GM23338 (cell line): ENCODE data around the gene KRT78. TPM values are rescaled to one million over a fixed set of nuclear protein-coding genes. Genes with fewer than 3 reads are reported as not detected.
A peak's percentile ranks its signal among the peaks of the same experiment; 100 is the strongest.

Source experiments
- ATAC-seq: fragments of 200-7000 bp; cut with Tn5 transposase; 3 replicates; pipeline ENCODE4 v1.9.1; 2020
- DNase-seq: peaks from one replicate; pipeline ENCODE4 v3.0.0-alpha.2; 2015; ENCODE audit warnings: low spot score
- H2AFZ ChIP-seq: fragments of 200-600 bp; sonication (generic); 2 replicates; pipeline ENCODE4 v1.8.0; 2016; ENCODE audit warnings: antibody characterized with exemption, mild to moderate bottlenecking, moderate library complexity
- H3F3A ChIP-seq: fragments of 200-600 bp; sonication (generic); replicated peaks from 2 replicates; pipeline ENCODE4 v1.8.0; 2017; ENCODE audit warnings: antibody characterized with exemption, mixed run types, low read depth
- H3K27ac ChIP-seq: fragments of 200-600 bp; sonication (generic); 2 replicates; pipeline ENCODE4 v1.6.1; 2016; ENCODE audit warnings: low read depth
- H3K27me3 ChIP-seq: fragments of 200-600 bp; sonication (generic); 2 replicates; pipeline ENCODE4 v1.8.0; 2016; ENCODE audit warnings: mild to moderate bottlenecking, mixed run types, moderate library complexity; ENCODE audit not compliant: insufficient read depth
- H3K36me3 ChIP-seq: fragments of 200-600 bp; sonication (generic); 2 replicates; pipeline ENCODE4 v1.8.0; 2016; ENCODE audit warnings: mild to moderate bottlenecking; ENCODE audit not compliant: insufficient read depth
- H3K4me1 ChIP-seq: fragments of 200-600 bp; sonication (generic); 2 replicates; pipeline ENCODE4 v1.8.0; 2016; ENCODE audit warnings: mild to moderate bottlenecking, moderate library complexity; ENCODE audit not compliant: insufficient read depth
- H3K4me2 ChIP-seq: fragments of 200-600 bp; sonication (generic); 2 replicates; pipeline ENCODE4 v1.7.1; 2017; ENCODE audit warnings: mixed run types
- H3K4me3 ChIP-seq: fragments of 200-600 bp; sonication (generic); 2 replicates; pipeline ENCODE4 v1.6.1; 2016; ENCODE audit warnings: mixed run types
- H3K79me2 ChIP-seq: fragments of 200-600 bp; sonication (generic); replicated peaks from 2 replicates; pipeline ENCODE4 v1.8.0; 2017; ENCODE audit warnings: mild to moderate bottlenecking; ENCODE audit not compliant: insufficient read depth
- H3K9me2 ChIP-seq: fragments of 200-600 bp; sonication (generic); 2 replicates; pipeline ENCODE4 v1.8.0; 2017; ENCODE audit not compliant: insufficient read depth
- H4K20me1 ChIP-seq: fragments of 200-600 bp; sonication (generic); replicated peaks from 2 replicates; pipeline ENCODE4 v1.8.0; 2017; ENCODE audit warnings: mild to moderate bottlenecking; ENCODE audit not compliant: insufficient read depth
- H3K27ac Mint-ChIP-seq: 2 replicates; pipeline ENCODE4 v1.8.0; 2020; ENCODE audit warnings: inconsistent platforms, mild to moderate bottlenecking, moderate library complexity, mixed read lengths
- H3K27me3 Mint-ChIP-seq: 3 replicates; pipeline ENCODE4 v1.8.0; 2022; ENCODE audit warnings: low read depth, mild to moderate bottlenecking, moderate library complexity, mixed read lengths, inconsistent platforms; ENCODE audit not compliant: insufficient read depth, poor library complexity
- H3K36me3 Mint-ChIP-seq: 3 replicates; pipeline ENCODE4 v1.8.0; 2021; ENCODE audit warnings: low read depth, mild to moderate bottlenecking, inconsistent platforms, moderate library complexity, mixed read lengths
- H3K4me1 Mint-ChIP-seq: 3 replicates; pipeline ENCODE4 v1.8.0; 2020; ENCODE audit warnings: mild to moderate bottlenecking, inconsistent platforms, mixed read lengths
- H3K4me3 Mint-ChIP-seq: 3 replicates; pipeline ENCODE4 v1.8.0; 2021; ENCODE audit warnings: moderate library complexity, mild to moderate bottlenecking, inconsistent platforms, mixed read lengths
- H3K9me3 Mint-ChIP-seq: 3 replicates; pipeline ENCODE4 v1.8.0; 2020; ENCODE audit warnings: moderate library complexity, mild to moderate bottlenecking, inconsistent platforms, mixed read lengths
- CREB1 ChIP-seq: fragments of 250-450 bp; sonication (Bioruptor Pico); IDR thresholded peaks from 2 replicates; pipeline ENCODE4 v1.5.0; 2020; ENCODE audit warnings: low read depth, mild to moderate bottlenecking, moderate library complexity
- EZH2 ChIP-seq: fragments of 200-600 bp; sonication (generic); IDR thresholded peaks from one replicate; pipeline ENCODE4 v1.8.0; 2017; ENCODE audit warnings: antibody characterized with exemption, mild to moderate bottlenecking, low read depth; ENCODE audit not compliant: unreplicated experiment
- EZH2phosphoT487 ChIP-seq: fragments of 200-600 bp; sonication (generic); IDR thresholded peaks from one replicate; pipeline ENCODE4 v1.8.1; 2018; ENCODE audit warnings: antibody characterized with exemption; ENCODE audit not compliant: unreplicated experiment
- JUNB ChIP-seq: IDR thresholded peaks from one replicate; pipeline ENCODE4 v1.6.1; 2016; ENCODE audit warnings: antibody characterized with exemption; ENCODE audit not compliant: unreplicated experiment
- NANOG ChIP-seq: IDR thresholded peaks from 2 replicates; pipeline ENCODE4 v1.6.1; 2016; ENCODE audit warnings: antibody characterized with exemption, borderline replicate concordance
- POLR2AphosphoS5 ChIP-seq: IDR thresholded peaks from 2 replicates; pipeline ENCODE4 v1.6.1; 2016; ENCODE audit warnings: antibody characterized with exemption, low read depth
- STAT1 ChIP-seq: IDR thresholded peaks from one replicate; pipeline ENCODE4 v1.6.1; 2016; ENCODE audit warnings: antibody characterized with exemption; ENCODE audit not compliant: unreplicated experiment
- ZNF114 ChIP-seq: fragments of 250-450 bp; sonication (Bioruptor Pico); IDR thresholded peaks from 2 replicates; pipeline ENCODE4 v1.5.0; 2020; ENCODE audit warnings: mild to moderate bottlenecking, moderate library complexity
- polyA plus RNA-seq: library from polyadenylated mRNA; unstranded; fragments of >200 nt; fragmentation: Nextera tagmentation; extraction: Ambion mirVana; gene quantifications from 2 replicates; pipeline ENCODE4 v1.2.1, GENCODE V29; 2016
- total RNA-seq: library from RNA; depleted of rRNA; stranded (reverse); fragments of >200 nt; shearing (Covaris generic); gene quantifications from 2 replicates; pipeline ENCODE4 v1.2.3, GENCODE V29; 2014
- TF ChIP-seq, protein P1 (sequence below), 2 experiments: fragments of 200-600 bp in 1 of 2; sonication (generic) in 1 of 2; conservative IDR thresholded peaks; 2 replicates each; pipeline versions ENCODE4 v1.5.1 to v1.6.1; 2016 to 2017; ENCODE audit warnings: antibody characterized with exemption in 2 of 2, low read depth in 2 of 2, mild to moderate bottlenecking in 2 of 2, moderate library complexity in 1 of 2
- TF ChIP-seq, protein P2 (sequence below): IDR thresholded peaks from 2 replicates; pipeline ENCODE4 v1.6.1; 2016; ENCODE audit warnings: antibody characterized with exemption
- TF ChIP-seq, protein P3 (sequence below): IDR thresholded peaks from one replicate; pipeline ENCODE4 v1.6.1; 2018; ENCODE audit warnings: antibody characterized with exemption; ENCODE audit not compliant: unreplicated experiment

Gene KRT78
- total and polyA plus RNA-seq, 2 experiments from 2014 or later: not detected

DNA sequence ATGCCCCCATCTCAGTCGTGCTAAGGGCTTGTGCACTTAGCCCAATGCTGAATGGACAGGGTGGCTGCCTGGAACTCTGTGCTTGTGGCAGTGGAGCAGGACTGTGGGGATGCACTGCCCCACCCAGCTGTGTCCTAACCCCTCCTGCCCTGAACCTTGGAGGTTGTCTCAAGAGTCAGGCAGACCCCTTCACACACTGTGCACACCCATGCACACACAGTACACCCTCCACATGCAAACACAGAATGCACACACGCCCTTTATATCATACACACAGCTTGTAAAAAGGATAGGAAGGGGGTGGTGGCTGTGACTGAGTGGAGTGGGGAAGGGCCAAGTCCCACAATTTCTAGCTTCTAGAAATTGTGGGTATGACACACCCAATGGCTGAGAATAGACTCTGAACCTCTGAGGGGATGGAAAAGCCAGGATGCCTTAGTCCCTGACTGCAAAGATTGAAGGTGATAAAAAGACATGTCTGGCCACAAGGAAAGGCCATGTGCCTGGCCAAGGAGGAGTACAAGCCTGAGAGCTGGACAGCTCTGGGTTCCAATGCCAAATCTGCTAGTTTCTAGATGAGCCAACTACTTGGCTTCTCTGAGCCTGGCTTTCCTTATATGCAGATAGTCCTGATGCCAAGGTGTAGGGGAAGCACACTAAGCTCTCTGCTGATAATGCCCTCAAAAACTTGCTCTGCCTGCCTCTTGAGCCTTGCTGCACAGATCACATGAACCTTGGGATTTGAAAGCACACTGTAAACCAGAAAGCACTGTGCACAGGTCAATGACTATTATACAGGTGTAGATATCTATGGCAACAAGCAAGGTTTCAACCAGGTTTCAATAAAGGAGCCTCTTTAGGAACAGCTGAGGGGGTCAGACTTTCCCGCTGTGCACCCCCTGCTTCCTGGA is 47.7 kb upstream of the KRT78 start:
- DNase-seq (no peak), ATAC-seq (peak; percentile 12; the same call in 1 of the 3 replicates)
- 0 out of 2 replicates have a peak, but pooled peaks cover 3% of the 10 kb centered on the region for H3F3A ChIP-seq
- TF ChIP-seq, protein P1, sequence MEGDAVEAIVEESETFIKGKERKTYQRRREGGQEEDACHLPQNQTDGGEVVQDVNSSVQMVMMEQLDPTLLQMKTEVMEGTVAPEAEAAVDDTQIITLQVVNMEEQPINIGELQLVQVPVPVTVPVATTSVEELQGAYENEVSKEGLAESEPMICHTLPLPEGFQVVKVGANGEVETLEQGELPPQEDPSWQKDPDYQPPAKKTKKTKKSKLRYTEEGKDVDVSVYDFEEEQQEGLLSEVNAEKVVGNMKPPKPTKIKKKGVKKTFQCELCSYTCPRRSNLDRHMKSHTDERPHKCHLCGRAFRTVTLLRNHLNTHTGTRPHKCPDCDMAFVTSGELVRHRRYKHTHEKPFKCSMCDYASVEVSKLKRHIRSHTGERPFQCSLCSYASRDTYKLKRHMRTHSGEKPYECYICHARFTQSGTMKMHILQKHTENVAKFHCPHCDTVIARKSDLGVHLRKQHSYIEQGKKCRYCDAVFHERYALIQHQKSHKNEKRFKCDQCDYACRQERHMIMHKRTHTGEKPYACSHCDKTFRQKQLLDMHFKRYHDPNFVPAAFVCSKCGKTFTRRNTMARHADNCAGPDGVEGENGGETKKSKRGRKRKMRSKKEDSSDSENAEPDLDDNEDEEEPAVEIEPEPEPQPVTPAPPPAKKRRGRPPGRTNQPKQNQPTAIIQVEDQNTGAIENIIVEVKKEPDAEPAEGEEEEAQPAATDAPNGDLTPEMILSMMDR (conservative IDR thresholded peaks at IDR 0.05; ENCODE audit: low read depth in 2 of 2): no peak
- TF ChIP-seq CREB1: no peak
- peak; percentile 45; the same call in 1 of the 2 replicates for TF ChIP-seq POLR2AphosphoS5
- H3K79me2 ChIP-seq: no peaks in the 10 kb centered on the region
- H3K36me3 ChIP-seq: peaks cover 23% of the 10 kb centered on the region
- Mint-ChIP-seq H3K36me3 (peaks cover 49% of the 10 kb centered on the region), H3K4me1 (no peaks in the 10 kb centered on the region; the same call in 2 of the 3 replicates), H3K27ac (no peak overlapping the region), H3K9me3 (no peaks in the 10 kb centered on the region), H3K27me3 (peaks cover 6% of the 10 kb centered on the region), H3K4me3 (no peak overlapping the region)
- H3K4me3 ChIP-seq: no peak overlapping the region
- H2AFZ ChIP-seq: no peak overlapping the region
- 0 out of 2 replicates have a peak overlapping the region, but pooled peaks have one; percentile 45 for H3K27ac ChIP-seq
- no peak overlapping the region for H3K4me2 ChIP-seq
- H3K27me3 ChIP-seq: no peaks in the 10 kb centered on the region
- H3K9me2 ChIP-seq: no peaks in the 10 kb centered on the region
- H3K4me1 ChIP-seq: no peaks in the 10 kb centered on the region
- H4K20me1 ChIP-seq: peaks cover 12% of the 10 kb centered on the region; the same call in 1 of the 2 replicates

DNA sequence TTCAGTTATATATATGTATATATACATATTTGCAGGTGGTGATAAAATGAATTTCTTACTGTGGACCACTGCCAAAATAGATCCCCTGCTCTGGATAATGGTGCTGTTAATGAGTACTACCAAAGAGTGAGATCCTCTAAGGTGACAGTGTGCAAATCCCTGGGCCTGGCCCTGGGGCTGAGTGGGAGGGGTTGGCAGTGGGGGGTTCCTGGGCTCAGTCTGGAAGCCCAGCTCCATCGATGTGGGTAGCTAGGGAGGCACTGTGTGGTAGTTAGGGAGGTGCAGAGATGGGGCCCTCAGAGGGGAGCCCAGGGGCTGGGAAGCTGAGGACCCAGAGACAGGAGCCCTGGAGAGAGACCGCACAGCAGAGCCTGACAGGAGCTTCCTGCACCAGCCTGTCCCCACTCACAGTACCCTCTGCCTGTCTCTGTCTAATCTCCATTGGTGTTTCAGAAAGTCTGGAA is 47.0 kb upstream of the KRT78 start:
- Histone ChIP-seq H3K27me3 (no peaks in the 10 kb centered on the region), H3K4me1 (no peaks in the 10 kb centered on the region), H3K36me3 (peaks cover 16% of the 10 kb centered on the region), H3K4me3 (no peak overlapping the region), H4K20me1 (0 out of 2 replicates have a peak, but pooled peaks cover 6% of the 10 kb centered on the region), H2AFZ (no peak overlapping the region), H3F3A (0 out of 2 replicates have a peak, but pooled peaks cover 3% of the 10 kb centered on the region), H3K27ac (0 out of 2 replicates have a peak overlapping the region, but pooled peaks have one; percentile 45), H3K79me2 (no peaks in the 10 kb centered on the region), H3K4me2 (no peak overlapping the region), H3K9me2 (no peaks in the 10 kb centered on the region)
- Mint-ChIP-seq H3K27ac (no peak overlapping the region), H3K27me3 (peaks cover 6% of the 10 kb centered on the region), H3K4me3 (no peak overlapping the region), H3K9me3 (no peaks in the 10 kb centered on the region), H3K36me3 (peaks cover 42% of the 10 kb centered on the region), H3K4me1 (no peaks in the 10 kb centered on the region; the same call in 2 of the 3 replicates)
- ATAC-seq (peak; percentile 44), DNase-seq (no peak)
- no peak for TF ChIP-seq STAT1
- TF ChIP-seq, protein P2, sequence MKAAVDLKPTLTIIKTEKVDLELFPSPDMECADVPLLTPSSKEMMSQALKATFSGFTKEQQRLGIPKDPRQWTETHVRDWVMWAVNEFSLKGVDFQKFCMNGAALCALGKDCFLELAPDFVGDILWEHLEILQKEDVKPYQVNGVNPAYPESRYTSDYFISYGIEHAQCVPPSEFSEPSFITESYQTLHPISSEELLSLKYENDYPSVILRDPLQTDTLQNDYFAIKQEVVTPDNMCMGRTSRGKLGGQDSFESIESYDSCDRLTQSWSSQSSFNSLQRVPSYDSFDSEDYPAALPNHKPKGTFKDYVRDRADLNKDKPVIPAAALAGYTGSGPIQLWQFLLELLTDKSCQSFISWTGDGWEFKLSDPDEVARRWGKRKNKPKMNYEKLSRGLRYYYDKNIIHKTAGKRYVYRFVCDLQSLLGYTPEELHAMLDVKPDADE: no peak
- no peak for TF ChIP-seq EZH2
- TF ChIP-seq EZH2phosphoT487: no peak
- TF ChIP-seq CREB1: no peak
- TF ChIP-seq NANOG: no peak
- TF ChIP-seq, protein P3, sequence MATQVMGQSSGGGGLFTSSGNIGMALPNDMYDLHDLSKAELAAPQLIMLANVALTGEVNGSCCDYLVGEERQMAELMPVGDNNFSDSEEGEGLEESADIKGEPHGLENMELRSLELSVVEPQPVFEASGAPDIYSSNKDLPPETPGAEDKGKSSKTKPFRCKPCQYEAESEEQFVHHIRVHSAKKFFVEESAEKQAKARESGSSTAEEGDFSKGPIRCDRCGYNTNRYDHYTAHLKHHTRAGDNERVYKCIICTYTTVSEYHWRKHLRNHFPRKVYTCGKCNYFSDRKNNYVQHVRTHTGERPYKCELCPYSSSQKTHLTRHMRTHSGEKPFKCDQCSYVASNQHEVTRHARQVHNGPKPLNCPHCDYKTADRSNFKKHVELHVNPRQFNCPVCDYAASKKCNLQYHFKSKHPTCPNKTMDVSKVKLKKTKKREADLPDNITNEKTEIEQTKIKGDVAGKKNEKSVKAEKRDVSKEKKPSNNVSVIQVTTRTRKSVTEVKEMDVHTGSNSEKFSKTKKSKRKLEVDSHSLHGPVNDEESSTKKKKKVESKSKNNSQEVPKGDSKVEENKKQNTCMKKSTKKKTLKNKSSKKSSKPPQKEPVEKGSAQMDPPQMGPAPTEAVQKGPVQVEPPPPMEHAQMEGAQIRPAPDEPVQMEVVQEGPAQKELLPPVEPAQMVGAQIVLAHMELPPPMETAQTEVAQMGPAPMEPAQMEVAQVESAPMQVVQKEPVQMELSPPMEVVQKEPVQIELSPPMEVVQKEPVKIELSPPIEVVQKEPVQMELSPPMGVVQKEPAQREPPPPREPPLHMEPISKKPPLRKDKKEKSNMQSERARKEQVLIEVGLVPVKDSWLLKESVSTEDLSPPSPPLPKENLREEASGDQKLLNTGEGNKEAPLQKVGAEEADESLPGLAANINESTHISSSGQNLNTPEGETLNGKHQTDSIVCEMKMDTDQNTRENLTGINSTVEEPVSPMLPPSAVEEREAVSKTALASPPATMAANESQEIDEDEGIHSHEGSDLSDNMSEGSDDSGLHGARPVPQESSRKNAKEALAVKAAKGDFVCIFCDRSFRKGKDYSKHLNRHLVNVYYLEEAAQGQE: no peak
- TF ChIP-seq JUNB: no peak
- no peak for TF ChIP-seq POLR2AphosphoS5
- TF ChIP-seq ZNF114 (CRISPR knock-in tag): no peak
